ENCODE data around the gene KCNA1. TPM values are rescaled to one million over a fixed set of nuclear protein-coding genes. Genes with fewer than 3 reads are reported as not detected.

KCNA1 gene
- total and polyA plus RNA-seq, 2 donors (not counting 3 experiments of a cell fraction or from before 2014, with no cell fraction given) = not detected

DNA sequence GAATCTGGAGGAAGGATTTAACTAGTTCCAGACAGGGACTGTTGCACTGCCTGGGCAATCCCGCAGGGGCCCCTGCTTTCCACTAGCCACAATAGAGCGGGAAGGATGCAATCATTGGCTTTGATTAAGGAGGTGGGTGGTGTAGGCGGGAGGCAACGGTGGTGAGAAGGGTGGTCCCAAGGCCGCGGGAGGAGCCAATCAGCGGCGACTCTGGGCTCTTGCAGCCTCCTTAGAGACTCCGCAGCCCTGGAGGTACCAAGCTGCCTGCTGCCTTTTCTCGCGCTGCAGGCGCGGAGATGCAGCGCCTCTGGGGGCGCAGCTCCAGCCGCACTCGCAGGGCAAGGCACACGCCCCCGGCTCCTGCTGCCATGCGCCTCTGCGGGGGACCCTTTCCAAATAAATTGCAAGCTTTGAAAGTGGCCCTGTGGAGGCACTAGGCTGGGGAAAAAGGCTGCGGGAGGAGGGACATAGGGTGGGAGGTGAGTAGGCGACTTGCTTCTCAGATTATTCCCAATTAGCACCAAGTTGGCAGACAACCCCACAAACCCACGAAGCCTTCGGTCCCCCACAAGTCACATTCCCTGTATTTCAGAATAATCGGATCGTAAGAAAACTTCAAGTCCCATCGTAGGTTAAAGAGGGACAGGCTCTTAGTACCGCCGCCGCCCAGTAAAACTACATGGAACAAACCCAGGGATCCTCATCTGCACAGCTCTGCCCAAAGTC lies 858 bp upstream of the KCNA1 start:
- H2AFZ ChIP-seq (ENCODE audit: low read depth, low read length) = no peak overlapping the region
- no peak for FAIRE-seq
- peaks cover 42 to 50% of the 10 kb centered on the region in 2 experiments for H3K27me3 ChIP-seq (ENCODE audit: control insufficient read depth in 2 of 2, insufficient read depth in 2 of 2, low read length in 2 of 2)
- TF ChIP-seq FOS (IDR thresholded peaks at IDR 0.05; ENCODE audit: borderline replicate concordance, insufficient read depth, low read length) (no peak), MYC (IDR thresholded peaks at IDR 0.05; ENCODE audit: low read depth, low read length) (no peak), EZH2 (IDR thresholded peaks at IDR 0.05; ENCODE audit: borderline replicate concordance, low read depth, low read length, severe bottlenecking) (no peak), POLR2AphosphoS5 (IDR thresholded peaks at IDR 0.05; ENCODE audit: insufficient read depth, low read depth, low read length) (no peak), GATA2 (IDR thresholded peaks at IDR 0.05; ENCODE audit: insufficient read depth, insufficient read length, low read depth, low read length) (no peak), POLR2A (IDR thresholded peaks at IDR 0.05; ENCODE audit: low read depth, low read length) (no peak), JUN (IDR thresholded peaks at IDR 0.05; ENCODE audit: borderline replicate concordance, insufficient read depth, insufficient read length, low read depth) (no peak)
- TF ChIP-seq, protein P1, sequence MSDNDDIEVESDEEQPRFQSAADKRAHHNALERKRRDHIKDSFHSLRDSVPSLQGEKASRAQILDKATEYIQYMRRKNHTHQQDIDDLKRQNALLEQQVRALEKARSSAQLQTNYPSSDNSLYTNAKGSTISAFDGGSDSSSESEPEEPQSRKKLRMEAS (IDR thresholded peaks at IDR 0.05; ENCODE audit: insufficient read depth, insufficient read length) = no peak
- TF ChIP-seq, protein P2, sequence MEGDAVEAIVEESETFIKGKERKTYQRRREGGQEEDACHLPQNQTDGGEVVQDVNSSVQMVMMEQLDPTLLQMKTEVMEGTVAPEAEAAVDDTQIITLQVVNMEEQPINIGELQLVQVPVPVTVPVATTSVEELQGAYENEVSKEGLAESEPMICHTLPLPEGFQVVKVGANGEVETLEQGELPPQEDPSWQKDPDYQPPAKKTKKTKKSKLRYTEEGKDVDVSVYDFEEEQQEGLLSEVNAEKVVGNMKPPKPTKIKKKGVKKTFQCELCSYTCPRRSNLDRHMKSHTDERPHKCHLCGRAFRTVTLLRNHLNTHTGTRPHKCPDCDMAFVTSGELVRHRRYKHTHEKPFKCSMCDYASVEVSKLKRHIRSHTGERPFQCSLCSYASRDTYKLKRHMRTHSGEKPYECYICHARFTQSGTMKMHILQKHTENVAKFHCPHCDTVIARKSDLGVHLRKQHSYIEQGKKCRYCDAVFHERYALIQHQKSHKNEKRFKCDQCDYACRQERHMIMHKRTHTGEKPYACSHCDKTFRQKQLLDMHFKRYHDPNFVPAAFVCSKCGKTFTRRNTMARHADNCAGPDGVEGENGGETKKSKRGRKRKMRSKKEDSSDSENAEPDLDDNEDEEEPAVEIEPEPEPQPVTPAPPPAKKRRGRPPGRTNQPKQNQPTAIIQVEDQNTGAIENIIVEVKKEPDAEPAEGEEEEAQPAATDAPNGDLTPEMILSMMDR (IDR thresholded peaks at IDR 0.05; ENCODE audit: extremely low read depth in 1 of 2, insufficient read depth in 1 of 2, low read depth in 1 of 2, low read length in 2 of 2) = no peak
- no peak overlapping the region for H3K27ac ChIP-seq (ENCODE audit: insufficient read depth, low read depth, low read length)
- no peak overlapping the region for H3K4me2 ChIP-seq (ENCODE audit: insufficient read depth, low read length)
- BruUV-seq (replicated peaks) = no TSS peak
- H3K9ac ChIP-seq (replicated peaks; ENCODE audit: extremely low read depth, insufficient read depth, low read length) = no peak overlapping the region
- no peaks in the 10 kb centered on the region for H4K20me1 ChIP-seq (replicated peaks; ENCODE audit: control insufficient read depth, extremely low read depth, insufficient read depth, low read length)
- H3K79me2 ChIP-seq (ENCODE audit: control insufficient read depth, insufficient read depth, low read length) = no peaks in the 10 kb centered on the region
- peaks cover 2% of the 10 kb centered on the region for H3K4me1 ChIP-seq (ENCODE audit: control insufficient read depth, extremely low read depth, insufficient read depth, low read length)
- no peak overlapping the region for H3K4me3 ChIP-seq (replicated peaks in 1 of 3; ENCODE audit: insufficient read depth in 1 of 3, low read depth in 1 of 3, low read length in 3 of 3)
- no peak for DNase-seq (ENCODE audit: low read depth, low spot score)
- CTCF ChIA-PET = interaction anchor here (1.0 to 1.1 kb wide), 2 partner anchors 14 to 51 kb away, joined by 3 to 4 read pairs; no protein-coding TSS in a partner anchor
- dilution Hi-C loops (cut with MboI; ENCODE audit: extremely low pct_ligation_motif_present, low sequenced_read_pairs) (no loop called here), intact Hi-C loops (cut with micrococcal nuclease) (no loop called here)
- H3K36me3 ChIP-seq (ENCODE audit: control insufficient read depth in 2 of 2, extremely low read depth in 1 of 2, insufficient read depth in 2 of 2, low read length in 2 of 2) = no peaks in the 10 kb centered on the region
- no peaks in the 10 kb centered on the region for H3K9me3 ChIP-seq (replicated peaks; ENCODE audit: control insufficient read depth, insufficient read depth, low read length)
- no peaks in the 10 kb centered on the region for H3K9me1 ChIP-seq (replicated peaks; ENCODE audit: control insufficient read depth, extremely low read depth, insufficient read depth, low read length)
- POLR2A ChIA-PET = no interaction called here
